Endodermal cell (in vitro differentiated cells): ENCODE results near the gene STK39. TPM values are rescaled to one million over a fixed set of nuclear protein-coding genes. Genes with fewer than 3 reads are reported as not detected.

ENCODE experiments used
- DNase-seq: peaks from one replicate; pipeline ENCODE4 v3.0.0-alpha.2; 2017
- H3K27ac ChIP-seq: 2 replicates; pipeline ENCODE4 v1.5.1; 2013; ENCODE audit warnings: mild to moderate bottlenecking, low read depth, low read length, moderate library complexity
- H3K27me3 ChIP-seq: 2 replicates; pipeline ENCODE4 v1.6.1; 2013; ENCODE audit warnings: mild to moderate bottlenecking, low read length, moderate library complexity; ENCODE audit not compliant: insufficient read depth, control insufficient read depth, poor library complexity, severe bottlenecking
- H3K36me3 ChIP-seq: 2 replicates; pipeline ENCODE4 v1.7.0; 2013; ENCODE audit warnings: mild to moderate bottlenecking, low read length, moderate library complexity; ENCODE audit not compliant: control insufficient read depth, insufficient read depth
- H3K4me1 ChIP-seq: one replicate; pipeline ENCODE4 v1.7.0; 2013; ENCODE audit warnings: low read length; ENCODE audit not compliant: control insufficient read depth, insufficient read depth
- H3K4me3 ChIP-seq: 2 replicates; pipeline ENCODE4 v1.5.1; 2013; ENCODE audit warnings: mild to moderate bottlenecking, low read length, moderate library complexity
- H3K9ac ChIP-seq: 2 replicates; pipeline ENCODE4 v1.6.1; 2013; ENCODE audit warnings: mild to moderate bottlenecking, low read length, moderate library complexity; ENCODE audit not compliant: poor library complexity, severe bottlenecking; ENCODE audit errors: extremely low read depth
- H3K9me3 ChIP-seq: 2 replicates; pipeline ENCODE4 v1.6.1; 2013; ENCODE audit warnings: mild to moderate bottlenecking, low read length, moderate library complexity; ENCODE audit not compliant: control insufficient read depth
- H3K27ac Mint-ChIP-seq: 2 replicates; pipeline ENCODE4 v1.8.0; 2020; ENCODE audit warnings: mixed read lengths
- H3K27me3 Mint-ChIP-seq: 2 replicates; pipeline ENCODE4 v1.8.0; 2021; ENCODE audit warnings: mild to moderate bottlenecking, mixed read lengths; ENCODE audit not compliant: insufficient read depth
- H3K36me3 Mint-ChIP-seq: 2 replicates; pipeline ENCODE4 v1.8.0; 2020; ENCODE audit warnings: low read depth, mixed read lengths
- H3K4me1 Mint-ChIP-seq: 2 replicates; pipeline ENCODE4 v1.8.0; 2020; ENCODE audit warnings: mixed read lengths
- H3K4me3 Mint-ChIP-seq: 2 replicates; pipeline ENCODE4 v1.8.0; 2020; ENCODE audit warnings: mild to moderate bottlenecking, moderate library complexity, mixed read lengths
- H3K9me3 Mint-ChIP-seq: 2 replicates; pipeline ENCODE4 v1.8.0; 2020; ENCODE audit warnings: mild to moderate bottlenecking, mixed read lengths
- WGBS, 2 experiments: methylation state at CpG; one replicate each; pipeline versions ENCODE4 v1.1.5 to v1.1.7; 2013; ENCODE audit warnings: missing lambda C conversion rate in 2 of 2, mixed read lengths in 1 of 2; ENCODE audit not compliant: insufficient coverage in 1 of 2, insufficient read length in 1 of 2; 5-methylcytosine and 5-hydroxymethylcytosine counted together
- total RNA-seq, 2 donors: library from RNA; stranded (reverse); fragmentation: NEBNext Ultra II Directional in 1 of 2; extraction: Animal tissue kit (Norgen Biotek cat#: 25700) in 1 of 2; gene quantifications; 2 replicates in 1 of 2; 3 replicates in 1 of 2; pipeline ENCODE4 v1.2.1, GENCODE V29; 2021
- TF ChIP-seq, protein P1 (sequence below): fragments of 200-600 bp; sonication (generic); conservative IDR thresholded peaks from 2 replicates; pipeline ENCODE4 v1.5.0; 2021; ENCODE audit warnings: antibody characterized with exemption, mild to moderate bottlenecking

STK39 gene
- total RNA-seq, 2 donors from 2014 or later, result 22.3 to 31.5 TPM

DNA sequence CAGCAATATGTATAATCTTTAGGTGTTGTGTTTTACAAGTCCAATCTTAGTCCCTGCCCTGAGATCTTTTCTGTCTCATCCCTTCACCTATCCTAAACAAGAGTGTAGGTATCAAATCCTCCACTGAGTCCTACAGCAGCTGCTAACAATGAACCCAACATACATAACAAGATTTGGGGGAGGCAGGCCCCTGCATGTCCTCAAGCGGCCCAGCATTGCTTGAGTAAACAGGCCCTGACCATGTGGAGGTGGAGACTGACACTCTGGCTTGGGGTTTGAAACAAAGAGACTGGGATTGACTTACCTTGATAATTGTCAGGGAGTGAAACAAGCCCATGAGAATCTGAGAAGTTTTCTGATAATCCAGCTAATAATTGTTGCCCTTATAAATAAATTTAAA, 213.4 kb downstream of the STK39 start:
- no peaks in the 10 kb centered on the region for H3K36me3 ChIP-seq
- WGBS, 2 experiments, result 57% methylated on average over 1 of the region's 1 CpG; no CpG with 5 or more reads in 1 of the 2 experiments
- Mint-ChIP-seq H3K36me3 (no peaks in the 10 kb centered on the region), H3K4me3 (no peak overlapping the region), H3K9me3 (no peaks in the 10 kb centered on the region), H3K27me3 (no peaks in the 10 kb centered on the region), H3K27ac (peak overlapping the region; percentile 2), H3K4me1 (peaks cover 12% of the 10 kb centered on the region)
- TF ChIP-seq, protein P1, sequence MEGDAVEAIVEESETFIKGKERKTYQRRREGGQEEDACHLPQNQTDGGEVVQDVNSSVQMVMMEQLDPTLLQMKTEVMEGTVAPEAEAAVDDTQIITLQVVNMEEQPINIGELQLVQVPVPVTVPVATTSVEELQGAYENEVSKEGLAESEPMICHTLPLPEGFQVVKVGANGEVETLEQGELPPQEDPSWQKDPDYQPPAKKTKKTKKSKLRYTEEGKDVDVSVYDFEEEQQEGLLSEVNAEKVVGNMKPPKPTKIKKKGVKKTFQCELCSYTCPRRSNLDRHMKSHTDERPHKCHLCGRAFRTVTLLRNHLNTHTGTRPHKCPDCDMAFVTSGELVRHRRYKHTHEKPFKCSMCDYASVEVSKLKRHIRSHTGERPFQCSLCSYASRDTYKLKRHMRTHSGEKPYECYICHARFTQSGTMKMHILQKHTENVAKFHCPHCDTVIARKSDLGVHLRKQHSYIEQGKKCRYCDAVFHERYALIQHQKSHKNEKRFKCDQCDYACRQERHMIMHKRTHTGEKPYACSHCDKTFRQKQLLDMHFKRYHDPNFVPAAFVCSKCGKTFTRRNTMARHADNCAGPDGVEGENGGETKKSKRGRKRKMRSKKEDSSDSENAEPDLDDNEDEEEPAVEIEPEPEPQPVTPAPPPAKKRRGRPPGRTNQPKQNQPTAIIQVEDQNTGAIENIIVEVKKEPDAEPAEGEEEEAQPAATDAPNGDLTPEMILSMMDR, result no peak
- peaks cover 3% of the 10 kb centered on the region for H3K4me1 ChIP-seq
- no peaks in the 10 kb centered on the region for H3K27me3 ChIP-seq
- H3K27ac ChIP-seq, result no peak overlapping the region
- H3K9ac ChIP-seq, result no peak overlapping the region
- no peaks in the 10 kb centered on the region for H3K9me3 ChIP-seq
- DNase-seq, result no peak
- no peak overlapping the region for H3K4me3 ChIP-seq

DNA sequence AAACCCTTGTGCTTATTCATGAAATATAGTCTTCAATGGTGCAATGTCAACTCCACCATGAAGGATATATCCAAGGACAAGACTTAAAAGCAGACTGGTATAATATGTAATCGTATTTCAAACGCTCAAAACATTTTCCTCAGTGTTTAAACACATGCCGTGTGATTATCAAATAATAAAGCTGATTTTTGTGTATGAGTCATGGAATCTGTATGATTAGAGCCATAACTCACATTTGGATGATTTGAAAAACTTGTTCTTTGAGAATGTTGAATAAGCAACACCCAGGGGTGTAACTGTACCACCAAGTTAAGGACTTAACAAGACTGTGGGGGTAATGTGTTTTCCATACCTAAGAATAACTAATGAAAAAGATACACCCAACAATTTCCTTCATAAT, 215.3 kb downstream of the STK39 start:
- no peaks in the 10 kb centered on the region for H3K9me3 ChIP-seq
- TF ChIP-seq, protein P1, result no peak
- Mint-ChIP-seq H3K4me3 (no peak overlapping the region), H3K27me3 (no peaks in the 10 kb centered on the region), H3K4me1 (peaks cover 12% of the 10 kb centered on the region), H3K36me3 (no peaks in the 10 kb centered on the region), H3K27ac (no peak overlapping the region), H3K9me3 (no peaks in the 10 kb centered on the region)
- H3K27ac ChIP-seq, result no peak overlapping the region
- peaks cover 3% of the 10 kb centered on the region for H3K4me1 ChIP-seq
- no peak overlapping the region for H3K4me3 ChIP-seq
- 91 to 97% methylated on average over 3 of the region's 3 CpGs for whole genome bisulfite sequencing, 2 experiments
- no peaks in the 10 kb centered on the region for H3K27me3 ChIP-seq
- H3K36me3 ChIP-seq, result no peaks in the 10 kb centered on the region
- H3K9ac ChIP-seq, result no peak overlapping the region
- no peak for DNase-seq

DNA sequence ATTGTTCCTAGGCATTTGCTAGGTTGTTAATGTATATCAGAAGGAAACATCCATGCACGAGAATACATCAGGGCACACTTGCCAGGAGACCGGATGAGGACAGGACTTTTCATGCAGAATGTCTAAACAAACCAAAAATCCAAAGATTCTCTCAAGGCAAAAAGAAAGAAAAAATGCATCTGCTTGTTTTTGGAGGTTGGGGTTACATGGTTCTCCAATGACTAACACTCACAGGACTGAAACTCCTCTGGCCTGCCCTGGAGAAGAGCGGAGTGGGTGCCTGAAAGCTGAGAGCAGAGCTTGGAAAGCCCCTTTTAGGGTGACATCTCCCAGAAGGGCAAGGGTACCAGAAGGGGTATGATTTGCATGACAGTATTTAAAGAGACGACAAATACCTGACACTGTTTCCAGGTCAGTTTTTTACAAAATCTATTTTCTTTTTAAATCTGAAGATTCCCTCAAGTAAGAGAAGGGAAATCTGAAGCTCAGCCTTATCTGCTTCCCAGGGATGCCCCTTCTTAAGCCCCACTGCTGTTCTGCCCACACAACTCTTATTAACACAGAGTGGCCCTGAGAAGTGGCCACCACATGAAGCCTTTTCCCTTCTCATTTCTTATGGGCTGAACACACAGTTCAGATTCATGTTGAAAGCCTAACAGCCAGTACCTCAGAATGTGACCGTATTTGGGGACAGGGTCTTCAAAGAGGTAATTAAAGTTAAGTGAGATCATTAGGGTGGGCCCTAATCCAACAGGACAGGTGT, 216.4 kb downstream of the STK39 start:
- Mint-ChIP-seq H3K27ac (no peak overlapping the region), H3K4me1 (peaks cover 12% of the 10 kb centered on the region), H3K9me3 (no peaks in the 10 kb centered on the region), H3K27me3 (no peaks in the 10 kb centered on the region), H3K4me3 (no peak overlapping the region), H3K36me3 (no peaks in the 10 kb centered on the region)
- no peaks in the 10 kb centered on the region for H3K27me3 ChIP-seq
- TF ChIP-seq, protein P1, result no peak
- H3K4me3 ChIP-seq, result no peak overlapping the region
- no peak overlapping the region for H3K27ac ChIP-seq
- H3K36me3 ChIP-seq, result no peaks in the 10 kb centered on the region
- no peaks in the 10 kb centered on the region for H3K9me3 ChIP-seq
- peaks cover 3% of the 10 kb centered on the region for H3K4me1 ChIP-seq
- DNase-seq, result no peak
- 90 to 93% methylated on average over 4 to 5 of the region's 5 CpGs for WGBS, 2 experiments
- no peak overlapping the region for H3K9ac ChIP-seq
